NOMO-1 (cell line): ENCODE data around the gene WWC1.
"Not testable (repeated sequence)": the region's sequence is repeated elsewhere in the genome, so short reads cannot be mapped to it uniquely, and the experiment has no call there.

Experiments used
- DNase-seq, 2 experiments: peaks; one replicate each; lab custom pipeline; 2025; ENCODE audit not compliant: unreplicated experiment in 2 of 2; lab: John Stamatoyannopoulos, UW

Gene WWC1

DNA sequence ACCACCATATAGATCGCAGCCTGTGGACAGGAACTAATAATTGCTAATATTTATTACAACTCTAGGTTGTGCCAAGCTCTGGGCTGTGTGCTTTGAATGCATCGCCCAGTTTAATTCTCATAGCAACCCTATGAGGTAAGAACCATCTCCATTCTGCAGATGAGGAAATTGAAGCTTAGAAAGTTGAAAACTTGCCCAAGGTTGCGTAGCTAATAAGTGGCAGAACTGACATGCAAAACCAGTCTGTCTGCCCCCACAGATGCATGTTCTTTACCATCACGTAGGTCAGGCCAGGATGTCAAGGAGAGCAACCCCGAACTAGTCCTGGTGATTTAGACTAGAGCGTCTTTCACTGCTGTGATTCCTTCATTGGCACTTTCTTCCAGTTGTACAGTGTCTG lies 15.6 kb downstream of the WWC1 start:
- DNase-seq = no peak

DNA sequence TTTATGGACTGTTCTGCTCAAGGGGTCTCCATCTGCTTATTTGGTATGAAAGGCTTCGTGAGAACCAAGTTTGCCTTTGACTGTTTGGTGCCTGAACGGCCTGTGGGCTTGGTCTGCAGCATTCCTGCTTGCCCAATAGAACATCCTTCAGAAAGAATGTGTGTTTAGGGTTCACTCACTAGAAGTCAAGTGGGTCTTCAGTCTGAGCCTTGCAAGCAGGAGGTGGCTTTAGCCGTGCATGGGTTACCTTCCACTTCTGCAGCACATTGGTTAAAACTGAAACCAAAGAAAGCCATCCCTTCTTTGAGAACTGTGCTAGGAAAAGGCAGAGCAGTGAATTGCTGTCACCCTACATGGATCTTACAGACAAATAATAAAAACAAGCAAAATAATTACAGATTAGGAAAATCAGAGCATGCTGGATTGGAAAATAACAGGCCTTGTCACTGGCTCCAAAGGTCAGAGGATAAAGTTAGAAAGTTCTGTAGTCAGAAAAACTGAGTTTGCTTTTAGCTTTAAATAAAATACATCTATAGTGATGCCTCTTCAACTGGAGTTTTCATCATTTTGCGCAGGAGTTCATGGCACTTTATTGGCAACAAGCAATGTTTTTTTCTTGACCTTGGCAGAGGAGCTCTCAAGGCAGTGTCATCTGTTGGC lies 16.6 kb downstream of the WWC1 start:
- no peak for DNase-seq

DNA sequence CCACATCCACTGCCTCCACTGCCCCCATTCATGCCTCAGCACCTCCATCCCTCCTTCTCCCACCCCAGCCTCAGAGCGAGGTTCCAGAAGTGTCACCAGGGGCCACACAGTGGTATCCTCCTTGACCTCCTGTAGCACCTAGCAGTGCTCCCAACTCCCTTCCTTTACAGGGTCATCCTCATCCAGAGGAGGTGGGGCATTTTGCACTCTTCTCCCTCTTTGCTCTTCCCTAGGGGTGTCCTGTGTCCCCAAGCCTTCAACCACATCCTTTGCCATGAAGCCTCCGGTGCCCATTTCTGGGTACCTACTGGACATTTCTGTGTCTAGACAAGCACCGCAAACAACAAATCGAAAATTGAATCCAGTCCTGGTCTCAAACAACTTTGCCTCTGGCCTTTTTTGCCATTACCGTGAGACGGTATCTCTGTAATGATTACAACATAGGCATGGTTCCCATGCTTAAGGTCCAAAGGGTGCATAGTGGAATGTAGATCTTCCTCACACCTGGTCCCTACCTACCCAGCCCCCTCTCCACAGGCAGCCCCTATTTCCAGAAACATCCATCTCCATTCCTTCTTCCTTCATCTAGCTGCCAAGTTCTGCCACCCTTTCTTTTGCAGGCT lies 17.6 kb downstream of the WWC1 start:
- no peak for DNase-seq

DNA sequence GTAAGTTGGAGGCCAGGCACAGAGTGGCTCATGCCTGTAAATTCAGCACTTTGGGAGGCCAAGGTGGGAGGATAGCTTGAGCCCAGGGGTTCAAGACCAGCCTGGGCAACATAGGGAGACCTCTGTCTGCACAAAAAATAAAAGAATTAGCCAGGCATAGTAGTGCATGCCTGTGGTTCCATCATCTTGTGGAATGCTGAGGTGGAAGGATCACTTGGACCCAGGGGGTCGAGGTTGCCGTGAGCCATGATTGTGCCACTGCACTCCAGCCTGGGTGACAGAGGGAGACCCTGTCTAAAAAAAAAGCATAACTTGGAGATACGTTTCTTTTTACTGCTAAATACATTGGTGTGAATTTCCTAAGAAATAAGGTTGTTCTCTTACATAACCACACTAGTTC lies 19.1 kb downstream of the WWC1 start:
- not testable (repeated sequence) for DNase-seq

DNA sequence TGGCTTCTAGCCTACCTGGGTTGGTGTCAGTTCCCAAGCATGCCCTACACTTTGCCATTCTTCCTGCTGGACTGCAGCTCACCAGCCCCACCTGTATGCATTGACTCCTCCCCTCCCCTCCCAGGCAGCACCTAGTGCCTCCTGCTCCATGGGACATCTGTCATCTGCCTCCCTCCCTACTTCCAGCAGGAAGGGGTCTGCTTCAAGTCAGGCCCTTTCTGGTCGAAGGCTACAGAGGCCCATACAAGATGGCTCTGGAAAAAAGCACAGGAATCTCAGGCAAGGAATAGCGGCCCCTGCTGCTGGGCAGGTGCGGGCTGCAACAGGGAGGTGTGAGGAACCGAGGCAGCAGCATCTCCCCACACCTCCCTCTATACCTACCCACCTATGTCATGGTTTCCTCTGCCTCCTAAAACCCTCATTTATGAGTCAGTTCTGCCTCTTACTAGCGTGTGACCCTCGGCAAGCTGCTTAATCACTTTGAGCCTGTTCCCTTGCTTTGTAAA lies 19.7 kb downstream of the WWC1 start:
- DNase-seq = no peak

DNA sequence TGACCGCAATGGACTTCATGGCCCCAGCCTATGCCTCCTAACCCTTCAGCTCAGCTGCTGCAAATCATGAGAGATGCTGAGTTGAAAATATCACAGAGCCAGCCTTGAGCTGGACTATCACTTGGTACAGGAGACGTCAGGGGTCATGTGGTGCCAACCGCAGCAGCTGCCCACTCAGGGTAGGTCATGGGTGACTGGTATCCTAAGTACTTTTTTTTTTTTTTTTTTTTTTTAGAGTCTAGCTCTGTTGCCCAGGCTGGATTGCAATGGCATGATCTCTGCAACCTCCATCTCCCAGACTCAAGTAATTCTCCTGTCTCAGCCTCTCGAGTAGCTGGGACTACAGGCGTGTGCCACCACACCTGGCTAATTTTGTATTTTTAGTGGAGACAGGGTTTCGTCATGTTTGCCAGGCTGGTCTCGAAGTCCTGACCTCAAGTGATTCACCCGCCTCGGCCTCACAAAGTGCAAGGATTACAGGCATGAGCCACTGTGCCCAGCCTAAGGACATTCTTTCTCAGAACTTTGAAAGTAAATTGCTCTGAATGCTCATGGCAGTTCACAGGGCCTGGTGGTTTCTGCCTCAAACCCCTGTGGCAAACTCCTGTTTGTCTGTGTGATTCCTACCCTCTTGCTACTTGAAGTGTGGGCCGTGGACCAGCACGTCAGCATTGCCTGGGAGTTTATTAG lies 21.3 kb downstream of the WWC1 start:
- no peak for DNase-seq

DNA sequence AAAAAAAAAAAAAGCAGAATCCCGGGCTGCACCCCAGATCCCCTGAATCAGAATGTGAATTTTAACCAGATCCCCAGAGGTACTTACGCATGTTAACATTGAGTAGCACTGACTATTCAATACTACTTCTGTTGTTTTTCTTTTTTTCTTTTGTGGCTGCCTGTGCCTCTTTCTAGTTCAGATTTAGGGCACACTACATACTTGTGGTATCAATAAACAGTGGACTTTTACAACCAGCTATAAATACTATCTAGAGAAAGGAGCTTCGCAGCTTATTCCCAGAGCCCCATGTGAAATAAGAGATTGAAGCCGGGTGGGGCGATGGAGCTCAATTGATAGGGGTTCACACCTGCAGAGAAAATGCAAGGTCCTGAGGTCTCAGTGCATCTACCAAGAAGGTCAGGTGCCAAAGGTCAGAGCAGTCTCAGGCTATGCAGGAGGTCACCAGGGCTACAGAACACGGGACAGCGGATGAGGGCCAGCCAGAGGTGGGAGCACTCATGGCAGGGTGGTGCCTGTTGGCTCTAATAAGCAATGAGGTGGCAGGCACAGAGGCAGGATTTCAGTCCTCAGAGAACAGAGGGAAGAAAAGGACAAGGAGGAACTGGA lies 22.3 kb downstream of the WWC1 start:
- no peak for DNase-seq

DNA sequence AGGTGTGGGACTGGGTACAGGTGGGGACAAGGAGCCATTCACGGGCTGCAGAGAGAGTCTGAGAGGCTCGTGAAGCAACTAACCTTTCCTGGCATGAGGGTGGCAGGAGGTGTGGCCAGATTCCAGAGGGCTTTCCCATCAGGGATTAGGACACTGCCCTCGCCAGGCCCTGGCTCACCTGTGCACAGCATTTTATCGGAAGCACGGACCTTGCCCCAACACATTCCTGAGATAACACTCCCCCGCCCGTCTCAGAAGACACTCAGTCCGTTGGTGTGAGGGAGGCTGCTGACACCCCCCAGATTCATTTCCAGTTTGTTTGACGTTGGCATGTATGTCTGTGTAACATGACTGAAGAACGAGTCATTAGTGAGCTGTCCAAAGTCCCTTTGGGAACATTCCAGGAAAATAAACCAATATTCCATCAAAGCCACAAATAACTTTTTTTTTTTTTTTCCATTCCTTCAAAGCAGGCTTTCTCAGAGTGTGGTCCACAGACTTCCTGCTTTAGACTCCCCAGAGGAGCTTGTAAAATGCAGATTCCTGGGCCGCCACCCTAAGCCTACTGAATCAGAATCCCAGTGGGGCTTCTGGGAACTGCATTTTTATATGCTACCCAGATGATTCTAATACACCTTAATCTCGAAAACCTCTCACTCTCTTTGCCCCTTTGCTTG lies 23.4 kb downstream of the WWC1 start:
- no peak for DNase-seq

DNA sequence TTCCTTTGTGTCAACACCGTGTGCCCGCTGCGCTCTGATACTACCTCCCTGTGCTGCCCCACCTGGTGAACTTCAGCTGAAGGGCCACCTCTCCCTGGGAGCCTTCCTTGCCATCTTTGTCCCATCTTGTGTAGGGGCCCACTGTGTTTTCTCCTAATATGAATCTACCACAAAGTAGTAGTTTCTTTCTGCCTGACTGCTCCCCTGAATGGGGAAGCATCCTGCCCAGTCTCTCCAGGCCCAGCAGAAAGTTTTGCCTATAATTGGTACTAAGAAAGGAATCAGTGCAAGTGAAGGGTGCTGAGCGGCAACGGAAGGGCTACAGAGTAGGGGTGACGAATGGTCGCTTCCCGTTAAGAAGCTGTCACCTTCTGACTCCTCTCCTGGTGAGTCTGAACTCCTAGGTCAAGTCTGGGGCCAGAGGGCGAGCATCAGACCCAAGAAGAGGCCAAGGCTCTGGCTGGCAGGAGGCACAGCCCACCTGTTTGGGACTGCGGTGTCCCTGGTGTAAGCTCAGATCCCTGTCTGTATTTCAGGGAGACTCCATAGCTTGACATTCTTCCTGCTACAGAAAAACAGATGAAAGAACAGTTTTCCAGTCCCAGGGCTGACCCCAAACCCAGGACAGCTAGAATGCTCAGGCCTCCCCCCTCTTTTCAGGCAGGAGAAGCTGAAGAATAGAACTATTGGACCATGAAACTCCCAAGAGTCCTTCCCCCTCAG lies 24.1 kb downstream of the WWC1 start:
- DNase-seq = no peak

DNA sequence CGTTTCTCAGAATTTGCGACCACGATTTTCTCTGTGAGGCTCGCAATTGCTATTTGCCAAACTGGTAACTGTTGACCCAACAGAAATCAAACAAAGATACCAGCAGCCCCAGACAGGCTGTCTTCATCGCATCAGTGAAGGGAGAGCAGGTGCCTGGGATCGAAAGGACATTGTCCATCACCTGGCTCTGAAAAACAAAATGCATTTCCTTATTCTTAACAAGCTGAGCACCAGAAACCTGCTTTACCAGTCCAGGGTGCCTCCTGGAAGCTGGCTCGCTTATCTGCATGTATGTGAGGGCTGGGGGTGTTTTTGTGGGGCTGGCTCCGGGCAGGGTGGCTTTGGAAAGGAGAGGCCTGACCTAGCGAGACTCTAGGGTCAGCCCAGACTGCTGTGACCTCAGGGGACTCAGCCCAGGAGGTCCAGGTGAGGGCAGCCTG lies 24.7 kb downstream of the WWC1 start:
- no peak for DNase-seq

DNA sequence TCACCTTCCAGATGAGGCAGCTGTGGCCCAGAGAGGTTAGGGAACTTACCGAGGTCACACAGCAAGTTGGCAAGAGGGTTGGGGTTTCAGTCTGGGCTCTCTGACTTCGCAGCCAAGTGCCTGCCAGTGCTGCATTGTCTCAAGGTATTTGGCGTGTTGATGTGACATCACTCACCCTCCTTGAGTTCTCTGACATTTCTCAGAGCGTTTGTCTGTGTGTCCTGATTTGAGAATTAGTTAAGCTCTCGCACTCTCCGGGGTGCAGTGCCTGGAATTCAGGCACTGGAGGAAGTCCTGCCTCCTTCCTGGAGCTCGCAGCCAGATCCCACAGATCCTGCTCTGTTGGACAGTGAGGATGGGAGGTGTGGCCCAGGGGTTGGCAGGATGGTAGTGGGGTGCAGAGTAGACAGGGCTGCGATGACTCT lies 25.7 kb downstream of the WWC1 start:
- no peak for DNase-seq

DNA sequence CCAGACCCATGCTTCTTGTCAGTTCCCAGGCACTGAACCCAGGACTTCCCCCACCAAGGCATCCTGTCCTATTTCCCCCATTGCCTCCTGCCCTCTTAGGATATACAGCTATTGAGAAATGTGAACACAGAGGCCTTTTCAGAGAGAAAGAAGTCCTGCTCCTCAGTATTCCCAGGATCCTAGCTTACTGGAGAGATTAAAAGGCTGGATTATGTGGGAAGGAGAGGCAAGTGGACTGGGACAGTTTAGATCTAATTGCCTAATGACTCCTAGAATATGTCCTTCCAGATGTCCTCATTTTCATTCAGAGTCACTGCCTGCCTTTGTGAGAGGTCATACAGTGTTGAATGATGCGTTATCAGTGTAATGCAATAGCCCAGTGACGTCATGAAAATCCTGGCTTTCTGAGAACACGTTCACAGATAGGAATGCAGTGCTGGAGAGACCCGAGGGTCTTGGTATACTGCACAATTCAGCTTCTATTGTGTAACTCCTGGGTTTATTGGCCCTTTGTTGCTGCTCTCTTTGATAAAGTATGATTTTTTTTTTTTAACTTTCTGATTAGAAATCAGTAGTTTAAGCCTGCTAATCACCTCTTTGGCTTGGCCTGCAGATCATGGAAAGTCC lies 26.2 kb downstream of the WWC1 start:
- peak in 1 of 2 experiments; percentile 14 for DNase-seq

DNA sequence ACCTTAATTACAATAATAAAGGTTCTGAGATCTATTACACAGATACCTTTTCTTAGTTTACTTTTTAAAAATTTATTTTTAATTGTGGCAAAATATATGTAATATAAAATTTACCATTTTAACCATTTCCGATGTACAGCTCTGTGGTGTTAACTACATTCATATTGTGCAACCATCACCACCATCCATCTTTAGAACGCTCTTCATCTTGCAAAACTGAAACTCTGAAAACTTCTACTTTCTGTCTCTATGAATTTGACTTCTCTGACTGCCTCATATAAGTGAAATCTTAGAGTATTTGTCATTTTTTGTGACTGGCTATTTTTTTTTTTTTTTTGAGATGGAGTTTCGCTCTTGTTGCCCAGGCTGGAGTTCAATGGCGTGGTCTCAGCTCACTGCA lies 26.8 kb downstream of the WWC1 start:
- DNase-seq = peak; percentile 70 to 81

DNA sequence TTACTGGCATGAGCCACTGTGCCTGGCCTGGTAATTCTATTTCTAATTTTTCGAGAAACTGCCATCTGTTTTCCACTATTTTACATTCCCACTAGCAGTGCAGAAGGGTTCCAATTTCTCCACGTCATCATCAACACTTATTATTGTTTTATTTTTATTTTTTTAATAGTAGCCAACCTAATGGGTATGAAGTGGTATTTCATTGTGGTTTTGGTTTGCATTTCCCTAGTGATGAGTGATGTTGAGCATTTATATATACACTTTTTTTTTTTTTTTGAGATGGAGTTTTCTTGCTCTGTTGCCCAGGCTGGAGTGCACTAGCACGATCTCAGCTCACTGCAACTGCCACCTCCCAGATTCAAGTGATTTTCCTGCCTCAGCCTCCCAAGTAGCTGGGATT lies 28.3 kb downstream of the WWC1 start:
- DNase-seq = no peak

DNA sequence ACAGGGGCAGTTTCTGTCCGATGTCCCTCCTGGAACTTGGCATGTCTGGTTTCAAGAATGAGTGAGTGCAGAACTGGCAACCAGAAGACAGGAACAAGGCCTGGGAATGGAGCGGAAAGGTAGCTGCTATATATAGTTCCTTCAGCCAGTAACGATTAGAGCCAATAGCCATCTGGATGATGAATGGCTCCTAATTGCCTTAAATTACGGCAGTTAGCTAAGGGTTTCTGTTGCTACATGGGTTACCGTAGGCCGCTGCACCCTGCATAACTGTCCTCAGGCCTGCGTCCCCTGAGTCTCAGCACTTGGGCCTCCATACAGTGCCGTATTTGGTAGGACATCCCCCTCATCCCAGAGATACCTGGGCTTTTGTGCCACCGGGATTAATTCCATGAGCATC lies 29.4 kb downstream of the WWC1 start:
- DNase-seq = peak in 1 of 2 experiments; percentile 5

DNA sequence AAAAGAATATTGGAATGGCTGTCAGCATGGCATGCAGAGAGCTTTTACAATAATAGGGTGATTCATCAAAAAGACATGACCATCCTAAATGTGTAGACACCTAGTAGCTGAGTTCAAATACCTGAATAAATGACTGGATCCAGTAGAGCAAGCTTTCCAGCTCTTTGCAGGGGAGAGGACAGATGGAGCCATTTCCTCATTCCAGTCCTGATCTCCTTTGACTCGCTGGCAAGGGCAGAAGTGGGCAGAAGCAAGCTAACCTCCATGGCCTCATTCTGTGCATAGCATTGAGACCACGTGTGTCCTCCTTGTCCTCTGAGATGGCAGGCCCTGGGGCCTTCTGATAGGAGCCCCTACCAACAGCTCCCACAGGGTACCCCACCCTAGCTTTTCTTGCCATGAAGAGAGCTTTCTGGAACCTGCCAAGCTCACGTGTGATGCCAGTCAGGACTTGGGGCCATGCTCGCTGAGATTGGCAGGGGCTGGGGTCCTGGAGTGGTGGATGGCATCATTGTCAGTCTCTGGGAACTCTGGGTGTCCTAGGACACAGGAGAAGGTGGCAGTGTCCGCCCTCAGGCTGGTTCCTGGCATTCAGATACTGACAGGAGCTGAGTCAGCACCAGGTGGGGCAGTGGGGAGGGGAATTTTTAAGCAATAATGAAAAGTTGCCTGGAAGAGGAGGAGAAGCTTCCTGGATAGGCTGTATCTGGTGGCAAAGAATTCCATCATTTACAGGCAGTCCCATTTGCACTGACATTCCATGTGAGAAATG lies 33.6 kb downstream of the WWC1 start:
- no peak for DNase-seq

DNA sequence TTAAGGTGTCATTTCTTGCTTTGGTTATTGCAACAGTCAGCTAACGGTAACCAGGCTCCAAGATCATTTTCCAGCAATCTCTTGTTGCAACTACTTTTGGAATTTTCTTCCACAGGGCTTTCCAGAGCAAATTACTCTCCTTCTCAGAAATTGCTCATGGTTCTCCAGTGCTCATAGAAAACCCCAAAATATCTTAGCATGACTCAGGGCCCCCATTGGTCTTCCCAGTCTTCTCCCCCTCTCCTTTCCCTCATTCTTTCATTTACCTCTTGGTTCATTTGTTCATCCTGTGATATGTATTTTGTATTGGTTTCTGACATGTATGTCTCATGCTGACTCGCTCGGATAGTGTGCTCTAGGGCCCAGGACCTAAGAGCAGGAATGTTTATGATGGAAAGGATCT lies 35.6 kb downstream of the WWC1 start:
- no peak for DNase-seq

DNA sequence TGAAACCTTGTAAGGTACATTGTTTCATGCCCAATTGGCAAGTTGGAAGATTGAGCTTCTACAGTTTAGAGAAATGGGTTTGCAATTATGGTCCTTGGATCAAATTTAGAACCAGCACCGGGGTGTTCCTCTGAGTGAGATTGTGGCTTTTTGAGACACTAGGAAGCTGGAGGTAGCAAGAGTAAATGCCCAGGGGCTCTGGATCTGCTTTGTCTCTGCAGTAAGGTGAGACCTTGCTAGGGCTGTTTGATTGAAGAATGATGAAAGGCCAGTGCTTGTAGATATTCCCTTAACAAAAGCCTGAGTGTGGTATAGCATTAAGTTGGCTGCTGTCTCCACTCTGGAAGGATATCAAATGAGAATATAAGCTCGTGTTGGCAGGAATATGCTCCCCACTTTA lies 36.0 kb downstream of the WWC1 start:
- DNase-seq = no peak

DNA sequence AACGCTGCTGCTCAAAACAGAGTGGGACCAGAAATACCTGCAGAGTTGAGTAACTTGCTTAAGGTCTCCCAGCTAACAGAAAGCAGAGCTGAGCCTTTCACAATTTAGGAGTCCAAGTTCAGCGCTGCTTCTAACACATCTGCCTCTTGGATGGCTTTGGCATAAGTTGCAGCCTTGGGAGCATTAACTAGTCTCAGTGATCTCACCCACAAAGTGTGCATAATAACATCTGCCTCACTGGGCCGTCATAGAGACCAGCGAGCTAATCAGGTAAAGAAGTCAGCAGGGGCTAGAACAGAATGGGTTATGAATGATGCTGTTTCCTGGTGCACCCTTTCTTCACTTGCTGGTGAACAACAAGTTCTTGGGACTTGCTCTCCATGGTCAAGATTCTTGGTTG lies 36.5 kb downstream of the WWC1 start:
- DNase-seq = no peak
